ENCODE measurements around the gene FGF18.

The FGF18 gene

DNA sequence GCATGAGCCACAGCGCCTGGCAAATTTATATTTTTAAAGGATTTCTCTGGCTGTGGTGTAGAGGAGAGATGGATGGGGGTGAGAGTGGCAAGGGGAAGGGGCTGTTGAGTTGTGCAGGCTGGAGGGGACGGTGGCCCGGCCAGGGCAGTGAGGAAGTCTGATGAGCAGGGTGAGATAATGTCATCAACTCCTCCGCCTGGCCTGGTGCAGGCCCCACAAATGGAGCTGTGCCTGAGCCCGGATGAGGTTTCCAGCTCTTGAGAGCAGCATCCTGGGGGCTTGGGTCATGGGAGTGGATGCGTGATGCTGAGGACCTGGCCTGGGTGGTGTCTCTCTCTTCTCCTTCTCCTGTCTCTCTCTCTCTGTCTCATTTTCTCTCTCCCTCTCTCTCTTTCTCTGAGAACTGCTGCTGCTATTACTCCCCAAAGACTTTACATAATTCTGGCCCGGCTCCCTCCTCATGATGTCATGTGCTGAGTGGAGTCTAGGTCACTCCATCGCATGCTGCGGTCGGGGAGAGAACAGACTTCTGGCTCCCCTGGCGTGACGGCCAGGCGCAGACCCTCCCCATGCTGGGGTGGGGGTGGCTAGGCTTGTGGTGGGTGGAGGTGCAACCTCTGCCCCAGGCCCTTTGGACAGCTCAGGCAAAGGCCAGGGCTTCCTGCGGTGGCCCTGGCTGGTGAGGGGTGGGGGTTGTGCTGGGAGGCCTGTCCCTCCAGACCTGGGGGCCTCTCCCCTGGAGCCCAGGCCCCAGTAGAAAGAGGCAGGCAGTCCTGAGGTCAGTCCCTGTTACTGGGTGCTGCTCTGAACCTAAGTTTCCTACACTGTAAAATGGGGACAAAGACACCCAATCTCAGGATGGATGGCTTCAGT is 26.4 kb downstream of the FGF18 start:
- DNase-seq = no peak

GRCh38 chr5:171447226-171447625 is 27.8 kb downstream of the FGF18 start:
- no peak for DNase-seq

- DNase-seq = no peak
Measured at GRCh38 chr5:171449426-171449825, 30.0 kb downstream of the FGF18 start.

GRCh38 chr5:171450423-171451331 is 31.2 kb downstream of the FGF18 start:
- DNase-seq = no peak

DNA sequence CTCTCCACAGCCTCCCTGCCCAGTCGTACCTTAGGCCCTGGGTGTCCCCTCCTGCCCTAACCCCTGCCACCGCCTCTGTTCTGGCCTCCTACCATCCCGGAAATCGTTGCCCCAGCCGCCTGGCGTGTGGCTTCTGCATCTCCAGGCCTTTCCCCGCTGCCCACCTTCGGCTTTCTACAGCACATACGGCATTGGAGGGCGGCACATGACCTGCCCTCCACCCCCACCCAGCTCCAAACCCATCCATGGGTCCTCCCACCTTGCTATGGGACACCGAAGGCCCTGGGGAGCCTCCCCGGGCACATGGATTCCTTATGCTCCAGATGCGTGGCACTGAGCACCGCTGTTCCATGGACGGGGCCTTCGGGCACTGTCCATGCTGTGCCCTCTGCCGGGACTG is 32.0 kb downstream of the FGF18 start:
- no peak for DNase-seq

GRCh38 chr5:171453056-171453725 is 33.7 kb downstream of the FGF18 start:
- no peak for DNase-seq

GRCh38 chr5:171453988-171454387 is 34.5 kb downstream of the FGF18 start:
- no peak for DNase-seq

DNA sequence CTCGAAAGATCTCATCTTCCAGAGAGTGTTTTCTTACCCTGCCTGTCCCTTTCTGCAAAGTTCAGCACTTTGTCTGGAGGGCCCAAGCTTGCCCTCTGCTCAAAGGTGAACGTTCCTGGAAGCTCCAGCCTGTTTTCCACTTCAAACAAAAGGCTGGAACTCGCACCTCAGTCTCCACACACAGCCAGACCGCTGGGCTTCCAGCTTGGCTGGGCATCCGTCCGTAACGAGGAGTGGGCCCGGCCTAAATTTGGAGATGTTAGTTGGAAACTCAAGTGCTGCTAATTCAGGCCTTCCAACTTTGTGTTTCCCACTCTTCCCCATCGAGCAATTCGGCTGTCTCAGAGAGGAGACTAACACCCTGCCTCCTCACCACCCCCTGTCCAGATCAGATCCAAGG is 35.1 kb downstream of the FGF18 start:
- DNase-seq = no peak

DNA sequence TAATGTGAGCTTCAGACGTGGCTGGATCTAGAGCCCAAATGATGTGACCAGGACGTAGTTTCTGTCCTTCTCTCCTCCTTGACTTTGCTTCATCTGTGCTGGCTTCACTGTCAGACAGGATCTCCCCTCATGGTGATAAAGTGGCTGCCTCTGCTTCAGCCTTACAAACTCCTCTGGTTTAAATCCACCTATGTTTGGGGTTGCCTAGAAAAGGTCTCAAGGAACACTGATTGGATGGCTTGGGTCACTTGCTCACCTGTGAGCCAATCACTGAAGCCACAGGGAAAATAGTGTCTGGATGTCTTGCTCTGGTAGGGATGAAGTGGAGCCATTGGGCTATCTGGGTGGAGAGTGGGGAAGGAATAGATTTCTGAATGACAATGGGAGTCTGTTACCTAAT is 36.1 kb downstream of the FGF18 start:
- DNase-seq = no peak

- DNase-seq = no peak
Measured at GRCh38 chr5:171457208-171457981, 37.9 kb downstream of the FGF18 start.

DNA sequence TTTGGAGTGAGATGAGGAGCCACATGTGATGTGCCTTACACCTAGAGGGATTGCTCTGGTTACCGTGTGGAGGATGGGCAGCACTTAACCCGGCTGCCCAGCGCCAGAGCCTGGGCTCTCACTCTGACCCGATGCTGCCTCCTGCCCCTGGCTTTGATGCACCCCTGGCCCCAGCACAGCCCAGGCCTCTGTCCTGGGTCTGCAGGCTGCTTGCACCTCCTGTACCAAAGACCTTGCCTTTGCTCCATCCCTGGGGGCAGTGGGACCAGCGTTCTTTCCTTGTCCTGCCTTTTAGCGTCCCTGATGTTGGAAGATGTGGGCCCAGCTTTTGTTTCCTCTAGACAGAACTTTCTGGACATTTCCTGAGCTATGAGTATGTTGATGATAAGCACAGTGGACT is 40.4 kb downstream of the FGF18 start:
- DNase-seq = no peak

DNA sequence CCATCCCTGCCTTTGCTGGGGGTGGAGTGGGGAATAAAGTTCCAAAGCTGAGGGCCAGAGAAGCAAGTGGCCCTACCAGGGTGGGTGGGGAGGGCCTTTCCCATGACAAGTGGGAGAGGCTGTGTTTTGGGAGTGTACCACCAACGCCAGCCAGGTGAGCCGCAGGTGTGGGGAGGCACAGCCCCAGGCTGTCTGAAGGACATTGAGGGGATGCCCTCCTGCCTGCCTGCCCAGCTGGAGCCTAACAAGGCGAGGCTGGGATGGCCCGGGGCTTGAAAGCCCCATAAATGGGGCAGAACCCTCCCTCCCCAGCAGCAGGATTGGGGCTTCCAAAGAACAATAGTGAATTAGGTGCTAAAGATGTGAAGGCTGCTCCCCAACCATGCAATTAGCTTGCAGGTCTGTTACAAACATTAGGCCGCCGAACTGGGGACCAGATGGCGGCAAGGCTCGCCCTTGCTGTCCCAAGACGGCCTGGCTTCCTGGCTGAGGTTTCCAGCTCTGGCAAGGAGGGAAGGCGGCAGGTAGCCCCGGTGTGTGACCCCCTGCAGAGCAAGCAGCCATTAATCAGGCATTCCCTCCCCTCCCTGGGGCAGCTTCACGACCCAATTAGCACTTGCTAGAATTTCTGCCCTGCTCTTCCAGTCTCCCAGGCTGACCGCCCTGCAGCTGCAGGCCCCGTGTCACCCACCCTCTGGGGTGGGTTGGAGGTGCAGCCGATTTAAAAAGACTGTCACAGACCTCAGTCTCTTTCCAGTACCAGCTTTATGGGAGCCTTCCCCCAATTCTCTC is 42.9 kb downstream of the FGF18 start:
- DNase-seq = no peak

GRCh38 chr5:171462928-171463861 is 43.7 kb downstream of the FGF18 start:
- DNase-seq = no peak

- DNase-seq = no peak
Measured at GRCh38 chr5:171463862-171464229, 44.4 kb downstream of the FGF18 start.

DNA sequence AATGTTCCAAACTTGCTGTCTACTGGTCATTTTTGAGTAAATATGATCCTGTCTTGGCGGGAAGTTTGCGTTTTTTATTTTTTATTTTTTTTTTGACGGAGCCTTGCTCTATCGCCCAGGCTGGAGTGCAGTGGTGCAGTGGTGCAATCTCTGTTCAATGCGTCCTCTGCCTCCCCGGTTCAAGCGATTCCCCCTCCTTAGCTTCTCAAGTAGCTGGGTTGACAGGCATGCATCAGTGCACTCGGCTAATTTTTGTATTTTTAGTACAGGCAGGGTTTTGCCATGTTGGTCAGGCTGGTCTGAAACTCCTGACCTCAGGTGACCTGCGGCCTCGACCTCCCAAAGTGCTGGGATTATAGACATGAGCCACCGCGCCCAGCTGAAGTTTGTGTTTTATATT is 45.4 kb downstream of the FGF18 start:
- DNase-seq = no peak

DNA sequence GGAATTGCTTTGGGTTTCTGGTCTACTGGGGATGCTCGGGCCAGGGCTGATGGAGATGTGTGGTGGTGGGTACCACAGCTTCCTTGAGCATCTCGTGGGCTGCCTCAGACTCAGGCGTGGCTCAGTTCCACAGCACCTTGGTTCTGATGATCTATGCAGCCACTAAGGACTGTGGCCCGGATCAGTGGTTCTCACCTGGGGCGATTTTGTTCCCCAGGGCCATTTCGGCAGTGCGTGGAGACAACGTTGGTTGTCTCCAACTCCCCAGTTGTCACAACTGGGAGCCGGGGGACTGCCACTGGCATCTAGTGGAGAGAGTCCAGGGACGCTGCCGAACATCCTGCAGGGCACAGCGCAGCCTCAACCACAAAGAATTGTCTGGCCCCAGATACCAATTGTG is 47.7 kb downstream of the FGF18 start:
- no peak for DNase-seq

- DNase-seq = no peak
Measured at GRCh38 chr5:171469326-171469725, 49.9 kb downstream of the FGF18 start.

GRCh38 chr5:171470420-171470819 is 51.0 kb downstream of the FGF18 start:
- no peak for DNase-seq

DNA sequence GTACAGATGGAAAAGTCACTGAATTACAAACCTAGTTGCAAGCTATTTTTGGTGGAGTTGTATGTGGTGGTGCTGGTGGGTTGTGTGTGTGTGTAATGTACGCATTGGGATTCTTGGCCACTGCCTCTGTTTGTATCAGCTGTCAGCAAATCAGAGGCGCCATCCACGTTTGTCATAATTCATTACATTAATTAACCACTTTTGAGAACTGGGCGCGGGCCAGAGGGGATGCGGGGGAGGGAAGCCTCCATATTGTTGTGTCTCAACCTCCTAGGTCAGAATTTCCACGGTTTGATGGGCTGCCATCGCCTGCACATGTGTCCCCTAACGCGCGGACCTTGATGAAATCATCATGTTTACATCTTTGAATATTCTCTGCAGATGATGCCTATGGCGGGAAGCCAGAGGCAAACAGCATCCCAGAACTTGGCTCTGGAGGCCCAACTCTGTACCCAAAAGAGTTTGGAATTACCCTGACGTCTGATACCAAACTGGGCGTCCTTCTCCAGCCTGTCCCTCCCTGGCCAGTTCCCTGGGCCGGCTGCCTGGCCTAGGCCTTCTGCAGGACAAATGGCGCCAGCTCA is 54.9 kb downstream of the FGF18 start:
- no peak for DNase-seq

DNA sequence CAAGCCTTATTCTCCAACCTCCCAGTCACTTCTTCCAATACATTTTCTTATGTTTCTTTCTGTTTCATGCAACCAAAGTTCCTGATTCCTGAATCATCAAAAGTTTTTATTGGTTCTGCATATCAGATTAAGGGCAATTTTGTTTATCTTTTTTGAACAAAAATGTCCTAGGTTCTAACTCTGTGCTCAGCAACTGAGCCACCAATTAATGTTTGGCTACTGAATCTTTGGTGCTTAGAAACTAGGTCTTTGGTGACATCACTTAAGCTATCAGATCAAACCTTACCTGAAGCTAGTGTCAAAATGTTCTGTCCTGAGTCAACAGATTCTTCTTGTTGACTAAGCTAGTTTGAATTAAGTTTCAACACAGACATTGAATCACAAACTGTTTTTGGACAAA is 56.1 kb downstream of the FGF18 start:
- DNase-seq = no peak

Data from SW 1271 (cell line).